UCSD-AML1 (cell line): Measurements from ENCODE around the gene RGS21.
"Not testable (repeated sequence)": the region's sequence is repeated elsewhere in the genome, so short reads cannot be mapped to it uniquely, and the experiment has no call there.

Experiments
- DNase-seq: peaks from one replicate; lab custom pipeline; 2025; ENCODE audit not compliant: unreplicated experiment; lab: John Stamatoyannopoulos, UW

The RGS21 gene

GRCh38 chr1:192316942-192317450 lies at the start of gene RGS21:
TSS of gene RGS21 (plus strand) at chr1:192316992. CDS start at chr1:192343037, 26,045 bp downstream.
- no peak for DNase-seq

- DNase-seq: no peak
Measured at GRCh38 chr1:192268468-192269052, 48.2 kb upstream of the RGS21 start.

DNA sequence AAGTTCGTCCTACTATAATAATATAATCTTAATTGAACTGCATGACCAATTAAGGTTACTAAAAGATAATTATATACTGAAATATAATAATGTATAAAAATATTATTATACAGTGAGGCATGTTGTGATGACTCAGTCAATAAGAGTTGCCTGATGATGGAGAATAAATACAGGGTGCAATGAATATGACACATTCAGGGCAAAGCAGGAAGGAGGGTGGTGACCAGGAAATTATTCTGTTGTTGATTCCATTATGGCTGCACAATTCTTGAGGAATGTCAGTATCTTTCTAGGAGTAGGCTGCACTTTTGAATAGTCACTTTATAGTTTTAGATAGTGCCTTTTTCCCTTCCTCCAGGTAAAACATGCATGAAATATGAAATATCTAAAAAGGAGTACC lies 46.4 kb upstream of the RGS21 start:
- no peak for DNase-seq

GRCh38 chr1:192272732-192273131 lies 44.1 kb upstream of the RGS21 start:
- no peak for DNase-seq

DNA sequence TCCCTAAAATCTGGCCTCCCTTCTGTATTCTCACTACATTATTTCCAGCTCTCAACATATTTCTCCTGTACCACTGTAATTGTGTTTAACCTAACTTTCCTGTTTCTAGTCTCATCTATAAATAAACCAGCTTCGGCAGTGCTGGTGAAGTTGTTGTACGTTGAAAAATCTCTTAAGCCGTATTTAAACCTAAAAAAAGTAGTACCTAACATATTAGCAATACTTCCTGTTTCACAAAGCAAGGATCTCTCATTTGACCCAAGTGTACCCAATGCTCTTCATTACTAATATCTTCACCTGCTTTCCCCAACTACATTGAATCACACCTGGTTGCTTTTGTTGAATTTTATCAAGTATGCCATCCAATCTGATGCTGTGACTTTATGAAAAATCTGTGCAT lies 42.2 kb upstream of the RGS21 start:
- no peak for DNase-seq

- no peak for DNase-seq
Measured at GRCh38 chr1:192277635-192278034, 39.2 kb upstream of the RGS21 start.

GRCh38 chr1:192284927-192285326 lies 31.9 kb upstream of the RGS21 start:
- no peak for DNase-seq

GRCh38 chr1:192303029-192303428 lies 13.8 kb upstream of the RGS21 start:
- DNase-seq: no peak

GRCh38 chr1:192308314-192308713 lies 8.5 kb upstream of the RGS21 start:
- not testable (repeated sequence) for DNase-seq

GRCh38 chr1:192311281-192311680 lies 5.5 kb upstream of the RGS21 start:
- DNase-seq: no peak

GRCh38 chr1:192327997-192328396 lies 11.2 kb downstream of the RGS21 start:
- no peak for DNase-seq

GRCh38 chr1:192342842-192343241 lies 26.1 kb downstream of the RGS21 start:
- no peak for DNase-seq

GRCh38 chr1:192343344-192343743 lies 26.6 kb downstream of the RGS21 start:
- DNase-seq: no peak

- DNase-seq: no peak
Measured at GRCh38 chr1:192349314-192349713, 32.5 kb downstream of the RGS21 start.

DNA sequence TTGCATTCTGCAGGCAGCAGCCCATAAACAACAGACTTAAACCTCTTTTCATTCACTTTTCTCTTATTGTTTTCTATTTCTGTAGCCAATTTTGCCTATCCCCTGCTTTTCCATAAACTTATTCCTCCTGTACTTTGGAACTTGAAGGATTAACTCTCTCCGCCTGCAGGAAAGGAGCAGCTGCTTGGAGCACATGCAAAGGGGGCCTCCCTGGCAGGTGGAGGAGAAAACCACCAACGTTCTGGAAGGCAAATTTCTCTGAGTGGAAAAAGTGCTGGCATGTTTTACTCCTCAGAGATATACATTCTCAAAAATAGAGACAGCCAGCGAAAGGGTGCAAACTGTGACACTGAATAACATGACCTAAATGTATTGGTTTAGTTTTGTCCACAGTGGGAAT lies 33.6 kb downstream of the RGS21 start:
- DNase-seq: no peak

DNA sequence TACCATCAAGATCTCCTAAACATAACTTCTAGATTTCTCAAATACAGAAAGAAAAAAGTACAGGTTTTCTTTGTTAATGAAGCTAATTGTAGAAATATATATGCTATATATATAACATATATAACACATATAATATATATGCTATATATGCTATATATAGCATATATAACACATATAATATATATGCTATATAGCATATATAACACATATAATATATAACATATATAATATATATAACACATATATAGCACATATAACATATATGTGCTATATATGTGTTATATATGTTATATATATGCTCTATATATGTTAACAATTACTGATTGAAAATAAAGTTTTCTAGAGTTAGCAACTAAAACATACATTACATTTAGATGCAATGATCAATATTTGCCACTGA lies 34.8 kb downstream of the RGS21 start:
- DNase-seq: no peak

- no peak for DNase-seq
Measured at GRCh38 chr1:192357924-192358323, 41.1 kb downstream of the RGS21 start.

GRCh38 chr1:192358402-192358801 lies 41.6 kb downstream of the RGS21 start:
- DNase-seq: no peak

DNA sequence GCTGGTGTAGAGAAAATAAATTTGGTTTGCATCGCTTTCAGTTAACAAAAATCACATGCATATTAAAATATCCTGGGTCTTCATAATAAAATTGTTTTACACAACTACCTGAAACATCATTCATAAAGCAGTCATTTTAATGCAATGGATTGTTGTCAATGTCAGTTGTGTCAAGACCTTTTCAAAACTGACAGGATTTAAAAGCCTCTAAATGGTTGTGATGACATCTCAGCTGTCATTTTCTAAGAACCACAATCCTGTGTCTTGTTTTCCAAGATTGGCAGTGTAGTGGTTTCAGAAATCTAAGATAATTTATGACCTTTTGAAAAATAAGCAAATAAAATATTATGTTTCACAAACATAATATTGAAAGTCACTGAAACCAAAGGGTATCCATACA lies 42.0 kb downstream of the RGS21 start:
- no peak for DNase-seq

- DNase-seq: no peak
Measured at GRCh38 chr1:192363177-192363576, 46.4 kb downstream of the RGS21 start.

GRCh38 chr1:192367436-192367835 lies 50.6 kb downstream of the RGS21 start:
- no peak for DNase-seq

DNA sequence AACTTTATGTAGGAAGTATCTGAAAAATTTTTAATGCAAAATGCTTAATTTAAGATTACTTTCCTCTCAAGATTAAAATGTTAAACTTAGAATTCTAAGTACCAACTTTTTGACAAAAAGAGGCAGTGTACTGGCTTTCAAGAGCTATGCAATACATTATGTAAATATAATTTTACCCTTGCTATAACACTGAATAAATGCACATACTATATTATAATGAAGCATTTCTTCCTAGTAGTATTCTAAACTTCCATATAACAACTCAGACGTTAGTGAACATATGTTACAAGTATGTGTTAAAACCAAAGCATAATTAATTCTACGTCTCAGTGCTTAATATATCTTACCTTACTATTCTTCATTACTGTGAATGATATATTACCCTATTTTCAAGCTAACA lies 58.5 kb downstream of the RGS21 start:
- DNase-seq: no peak

- no peak for DNase-seq
Measured at GRCh38 chr1:192376374-192376773, 59.6 kb downstream of the RGS21 start.
